RCC 7860 (cell line): ENCODE measurements around the gene CARM1.

Source experiments
- DNase-seq: peaks from one replicate; pipeline ENCODE4 v3.0.0-alpha.2; 2015; ENCODE audit warnings: low spot score
- FAIRE-seq: peaks from 2 replicates; lab custom pipeline; 2012; peaks lifted over from hg19 to GRCh38; lab: Jason Lieb, UNC

CARM1 gene

DNA sequence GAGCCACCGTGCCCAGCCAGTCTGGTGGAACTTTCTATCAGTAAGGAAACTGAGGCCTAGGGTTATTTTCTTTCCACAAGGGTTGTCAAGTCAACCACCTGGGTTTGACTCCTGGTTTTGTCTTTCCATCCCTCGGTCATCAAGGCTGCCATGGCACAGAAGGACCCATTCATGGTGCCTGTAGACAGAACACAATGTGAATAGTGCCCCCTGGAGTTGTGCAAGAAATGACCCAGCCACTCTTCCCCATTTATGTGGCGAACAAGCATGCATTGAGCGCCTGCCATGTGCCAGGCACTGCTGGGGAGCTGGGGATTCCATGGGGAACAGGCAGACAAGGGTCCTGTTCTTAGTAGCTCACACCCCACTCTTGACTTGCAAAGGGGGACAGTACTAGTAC lies 93.5 kb downstream of the CARM1 start:
- FAIRE-seq = no peak
- no peak for DNase-seq

DNA sequence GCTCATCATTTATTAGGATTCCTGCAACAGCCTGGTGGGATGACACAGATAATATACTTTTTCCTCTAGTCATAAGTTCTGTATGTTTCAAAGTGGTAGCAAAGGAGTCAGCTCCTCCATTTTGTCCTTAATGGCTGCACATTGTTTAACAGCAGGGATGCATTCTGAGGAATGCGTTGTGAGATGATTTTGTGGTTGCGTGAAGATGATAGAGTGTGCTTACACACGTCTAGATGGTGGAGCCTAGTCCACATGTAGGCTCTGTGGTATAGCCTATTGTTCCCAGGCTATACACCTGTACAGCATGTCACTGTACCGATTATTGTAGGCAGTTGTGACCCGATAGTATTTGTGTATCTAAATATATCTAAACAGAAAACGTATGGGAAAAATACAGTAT lies 94.0 kb downstream of the CARM1 start:
- FAIRE-seq (no peak), DNase-seq (no peak)

DNA sequence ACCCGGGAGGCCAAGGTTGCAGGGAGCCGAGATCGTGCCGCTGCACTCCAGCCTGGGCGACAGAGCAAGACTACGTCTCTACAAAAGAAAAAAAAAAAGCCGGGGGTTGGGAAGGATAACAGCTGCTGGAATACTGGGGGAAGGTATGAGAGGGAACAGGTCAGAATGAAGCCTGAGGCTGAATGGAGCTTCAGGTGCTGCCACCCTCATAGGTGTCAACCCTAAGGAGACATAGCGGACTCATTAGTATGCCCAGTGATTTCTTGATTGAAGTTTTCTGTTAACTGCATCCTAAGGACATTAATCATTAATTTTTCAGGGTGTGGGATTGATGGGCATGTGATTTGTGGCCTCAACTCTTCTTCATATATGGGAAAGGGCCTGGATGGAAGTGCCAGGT lies 95.5 kb downstream of the CARM1 start:
- FAIRE-seq (no peak), DNase-seq (no peak)

DNA sequence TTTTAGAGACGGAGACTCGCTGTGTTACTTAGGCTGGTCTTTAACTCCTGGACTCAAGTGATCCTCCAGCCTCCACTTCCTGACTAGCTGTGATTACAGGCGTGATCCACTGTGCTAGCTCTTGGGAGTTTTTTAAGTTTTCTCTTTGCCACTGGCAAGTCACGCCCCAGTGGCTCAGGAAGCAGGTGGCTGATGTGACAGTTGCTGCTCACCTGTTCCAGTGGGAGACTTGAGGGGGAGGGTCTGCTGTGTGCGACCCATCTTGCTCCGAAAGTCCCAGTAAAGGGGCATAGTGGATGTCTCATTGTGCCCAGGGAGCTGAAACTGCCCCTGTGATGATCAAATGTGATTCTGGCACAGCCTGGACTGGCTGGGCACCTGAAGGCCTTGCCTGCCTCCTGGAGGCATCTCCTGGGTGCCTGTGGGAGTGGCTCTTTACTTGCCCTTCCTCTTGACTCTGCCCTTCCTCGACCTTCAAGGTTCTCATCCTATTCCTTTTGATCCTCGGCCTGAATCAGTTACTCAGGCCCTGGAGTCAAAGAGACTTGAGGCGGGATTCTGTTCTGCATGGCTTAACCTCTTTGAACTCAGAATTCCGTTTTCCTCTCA lies 97.3 kb downstream of the CARM1 start:
- DNase-seq (peak; percentile 7), FAIRE-seq (no peak)

DNA sequence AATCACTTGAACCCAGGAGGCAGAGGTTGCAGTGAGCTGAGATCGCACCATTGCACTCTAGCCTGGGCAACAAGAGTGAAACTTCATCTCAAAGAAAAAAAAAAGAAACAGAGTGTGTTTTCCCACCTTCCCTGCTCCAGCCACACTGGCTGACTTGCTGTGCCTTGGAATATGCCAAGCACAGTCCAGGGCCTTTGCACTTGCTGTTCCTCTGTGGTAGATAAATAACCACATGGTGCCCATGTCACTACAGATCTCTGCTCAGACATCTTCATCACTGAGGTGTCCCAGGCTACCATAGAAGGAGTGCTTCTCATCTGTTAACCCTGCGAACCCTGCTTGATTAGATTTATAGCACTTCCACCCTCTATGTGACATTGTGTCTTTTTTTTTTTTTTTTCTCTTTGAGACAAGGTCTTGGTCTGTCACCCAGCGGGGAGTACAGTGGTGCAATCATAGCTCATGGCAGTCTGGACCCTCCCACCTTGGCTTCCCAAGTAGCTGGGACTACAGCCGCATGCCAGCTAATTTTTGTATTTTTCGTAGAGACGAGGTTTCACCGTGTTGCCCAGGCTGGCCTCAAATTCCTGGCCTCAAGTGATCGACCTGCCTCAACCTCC lies 99.9 kb downstream of the CARM1 start:
- DNase-seq (no peak), FAIRE-seq (no peak)
